ENCODE data around the gene BID.

The BID gene

DNA sequence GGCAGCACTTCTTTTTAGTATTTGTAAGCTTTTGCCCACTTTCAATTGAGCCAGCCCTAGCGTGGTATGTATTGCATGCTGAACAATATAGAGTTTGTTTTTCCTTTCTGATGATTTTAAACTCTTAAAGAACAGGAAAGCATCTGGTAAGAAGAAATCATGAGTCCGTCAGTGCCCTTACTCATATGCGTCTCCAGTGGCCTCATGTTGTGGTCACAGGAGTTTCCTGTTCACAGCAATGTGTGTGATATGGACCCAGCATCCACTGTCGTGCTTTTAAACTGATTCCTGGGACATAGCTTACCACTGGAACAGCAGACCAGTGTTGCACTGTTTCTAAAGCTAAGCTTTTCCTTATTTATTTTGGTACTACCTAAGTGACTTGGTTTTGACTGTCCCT is 40.1 kb downstream of the BID start:
- no peak for DNase-seq (ENCODE audit: low read depth)

DNA sequence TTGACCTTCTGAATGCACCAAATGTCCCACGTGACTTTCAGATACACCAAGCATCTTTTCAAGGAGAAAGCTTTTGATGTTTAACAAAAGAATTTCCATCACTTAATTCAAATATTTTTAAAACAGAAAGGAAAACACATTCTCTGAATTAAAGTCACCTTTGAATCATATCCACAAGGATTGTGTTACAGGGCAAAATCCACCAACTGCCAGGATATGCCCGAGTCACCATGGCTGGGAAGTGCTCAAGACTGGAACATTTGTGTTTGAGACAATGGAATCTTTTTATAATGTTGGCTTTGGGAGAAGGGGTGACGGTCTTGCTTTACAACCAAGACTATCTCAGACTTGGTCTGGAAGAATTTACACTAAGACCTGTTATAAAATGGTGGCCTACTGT is 40.8 kb downstream of the BID start:
- DNase-seq (ENCODE audit: low read depth), result no peak

DNA sequence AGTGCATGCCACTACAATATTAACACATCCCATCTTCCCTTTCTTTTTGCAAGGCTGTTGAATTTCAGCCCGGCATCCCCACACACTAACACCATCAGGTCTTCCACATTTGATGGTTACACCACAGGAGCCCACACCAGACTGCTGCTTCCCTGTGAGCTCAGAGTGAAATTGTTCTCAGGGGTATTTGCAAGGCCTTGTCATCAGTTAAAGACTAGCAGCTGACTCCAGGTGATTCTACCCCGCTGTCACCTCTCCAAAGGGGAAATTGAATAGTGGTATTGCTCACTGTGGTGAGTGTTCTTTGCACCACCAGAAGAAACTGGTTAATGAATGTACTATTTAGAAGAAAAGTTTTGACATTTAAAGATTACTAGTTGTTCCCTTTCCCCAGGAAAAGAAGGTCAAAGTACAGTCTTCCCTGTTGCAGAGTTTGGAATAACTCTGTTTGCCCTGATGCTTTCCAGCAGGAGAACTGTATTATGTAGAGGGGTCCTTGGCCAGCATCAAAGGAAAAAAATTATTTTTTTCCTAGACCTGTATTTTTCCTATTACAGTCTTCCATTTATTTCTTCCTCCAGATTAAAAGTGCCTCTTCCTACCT is 41.9 kb downstream of the BID start:
- DNase-seq (ENCODE audit: low read depth), result no peak

DNA sequence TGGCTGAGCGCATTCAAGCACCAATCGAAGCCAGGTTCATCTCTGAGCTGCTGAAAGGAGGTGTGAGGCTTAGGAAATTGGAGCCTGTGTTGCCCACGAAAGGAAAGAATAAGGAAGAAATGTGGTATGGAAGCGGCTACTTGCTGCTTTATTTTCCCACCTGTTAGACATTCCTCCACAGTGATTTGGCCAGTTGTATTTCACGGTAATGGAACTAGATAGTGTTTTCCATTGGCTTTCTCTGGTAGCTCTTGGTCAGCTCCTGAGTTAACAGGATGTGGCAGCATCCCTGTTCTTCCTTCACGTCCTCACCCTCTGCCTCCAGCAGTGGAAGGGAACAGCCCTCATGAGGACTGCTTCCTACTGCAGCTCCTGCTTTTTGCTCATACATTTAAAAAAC is 44.7 kb downstream of the BID start:
- no peak for DNase-seq (ENCODE audit: low read depth)

DNA sequence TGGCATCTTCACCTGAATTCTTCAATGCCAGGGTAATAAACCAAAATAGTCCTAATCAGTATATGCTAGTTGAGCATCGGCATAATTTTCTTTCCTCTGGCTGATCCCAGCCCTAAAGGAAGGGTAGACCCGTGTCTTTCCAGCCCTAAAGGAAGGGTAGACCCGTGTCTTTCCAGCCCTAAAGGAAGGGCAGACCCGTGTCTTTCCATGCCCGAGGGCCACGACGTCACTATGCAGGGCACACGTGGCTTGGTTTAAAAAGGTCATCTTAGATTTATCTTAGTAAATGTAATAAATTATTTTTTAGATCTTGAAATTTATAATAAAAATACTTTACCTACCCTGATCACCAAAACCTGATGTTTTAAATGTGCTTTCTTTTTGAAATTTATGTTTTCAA is 45.5 kb downstream of the BID start:
- DNase-seq (ENCODE audit: low read depth), result no peak

DNA sequence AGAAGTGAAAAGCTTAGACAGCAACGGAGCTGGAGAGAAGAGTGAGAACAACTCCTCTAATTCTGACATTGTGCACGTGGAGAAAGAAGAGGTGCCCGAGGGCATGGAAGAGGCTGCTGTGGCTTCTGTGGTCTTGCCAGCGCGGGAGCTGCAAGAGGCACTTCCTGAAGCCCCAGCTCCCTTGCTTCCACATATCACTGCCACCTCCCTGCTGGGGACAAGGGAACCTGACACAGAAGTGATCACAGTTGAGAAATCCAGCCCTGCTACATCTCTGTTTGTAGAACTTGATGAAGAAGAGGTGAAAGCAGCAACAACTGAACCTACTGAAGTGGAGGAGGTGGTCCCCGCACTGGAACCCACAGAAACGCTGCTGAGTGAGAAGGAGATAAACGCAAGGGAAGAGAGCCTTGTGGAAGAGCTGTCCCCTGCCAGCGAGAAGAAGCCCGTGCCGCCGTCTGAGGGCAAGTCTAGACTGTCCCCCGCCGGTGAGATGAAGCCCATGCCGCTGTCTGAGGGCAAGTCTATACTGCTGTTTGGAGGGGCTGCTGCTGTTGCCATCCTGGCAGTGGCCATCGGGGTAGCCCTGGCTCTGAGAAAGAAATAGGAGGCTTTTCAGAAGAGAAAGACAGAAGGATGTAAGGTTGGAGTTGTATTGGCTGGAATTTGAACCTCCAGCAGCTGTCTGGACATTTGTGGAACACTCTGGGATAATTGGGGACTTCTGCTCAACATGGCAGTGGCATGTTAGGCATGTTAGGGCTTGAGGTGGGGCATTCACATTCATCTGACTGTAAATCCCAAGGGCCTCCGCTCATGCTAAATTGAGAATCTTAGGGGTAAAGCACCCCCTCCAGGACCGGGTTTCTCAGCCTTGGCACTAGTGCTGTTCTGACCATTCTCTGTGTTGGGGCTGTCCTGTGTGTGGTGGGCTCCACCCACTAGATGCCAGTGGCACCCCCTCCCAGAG is 47.1 kb downstream of the BID start:
- DNase-seq (ENCODE audit: low read depth), result no peak

DNA sequence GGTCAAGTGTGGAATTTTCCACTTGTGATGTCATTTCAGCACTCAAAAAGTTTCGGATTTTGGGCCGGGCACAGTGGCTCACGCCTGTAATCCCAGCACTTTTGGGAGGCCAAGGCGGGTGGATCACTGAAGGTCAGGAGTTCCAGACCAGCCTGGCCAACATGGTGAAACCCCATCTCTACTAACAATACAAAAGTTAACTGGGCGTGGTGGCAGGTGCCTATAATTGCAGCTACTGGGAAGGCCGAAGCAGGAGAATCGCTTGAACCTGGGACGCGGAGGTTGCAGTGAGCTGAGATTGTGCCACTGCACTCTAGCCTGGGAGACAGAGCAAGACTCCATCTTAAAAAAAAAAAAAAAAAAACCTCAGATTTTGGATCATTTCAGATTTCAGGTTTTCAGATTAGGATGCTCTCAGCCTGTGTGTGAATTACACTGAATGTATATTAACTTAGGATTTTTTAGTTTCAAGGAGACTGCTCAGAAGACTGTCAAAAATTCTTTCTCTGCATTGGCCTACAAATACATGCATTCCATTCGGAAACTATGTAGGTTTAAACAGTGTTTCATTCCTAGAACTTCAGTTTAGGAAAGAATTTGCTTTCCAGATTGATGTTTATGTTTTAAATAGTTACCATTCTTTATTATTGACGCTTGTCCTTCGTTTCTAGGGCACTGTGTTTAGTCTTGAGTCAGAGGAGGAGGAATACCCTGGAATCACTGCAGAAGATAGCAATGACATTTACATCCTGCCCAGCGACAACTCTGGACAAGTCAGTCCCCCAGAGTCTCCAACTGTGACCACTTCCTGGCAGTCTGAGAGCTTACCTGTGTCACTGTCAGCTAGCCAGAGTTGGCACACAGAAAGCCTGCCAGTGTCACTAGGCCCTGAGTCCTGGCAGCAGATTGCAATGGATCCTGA is 48.0 kb downstream of the BID start:
- no peak for DNase-seq (ENCODE audit: low read depth)

DNA sequence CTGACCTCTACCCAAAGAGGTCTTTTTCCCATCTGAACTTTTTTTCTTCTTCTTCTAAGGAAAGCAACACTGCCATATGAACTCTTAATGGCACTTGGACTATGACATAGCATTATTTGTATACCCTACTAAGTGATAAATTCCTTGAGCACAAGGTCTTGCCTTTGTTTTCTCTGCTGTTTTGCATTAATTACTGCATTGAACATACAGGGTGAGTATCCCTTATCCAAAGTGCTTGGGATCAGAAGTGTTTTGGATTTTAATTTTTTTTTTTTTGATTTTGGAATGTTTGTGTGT is 48.8 kb downstream of the BID start:
- DNase-seq (ENCODE audit: low read depth), result no peak

DNA sequence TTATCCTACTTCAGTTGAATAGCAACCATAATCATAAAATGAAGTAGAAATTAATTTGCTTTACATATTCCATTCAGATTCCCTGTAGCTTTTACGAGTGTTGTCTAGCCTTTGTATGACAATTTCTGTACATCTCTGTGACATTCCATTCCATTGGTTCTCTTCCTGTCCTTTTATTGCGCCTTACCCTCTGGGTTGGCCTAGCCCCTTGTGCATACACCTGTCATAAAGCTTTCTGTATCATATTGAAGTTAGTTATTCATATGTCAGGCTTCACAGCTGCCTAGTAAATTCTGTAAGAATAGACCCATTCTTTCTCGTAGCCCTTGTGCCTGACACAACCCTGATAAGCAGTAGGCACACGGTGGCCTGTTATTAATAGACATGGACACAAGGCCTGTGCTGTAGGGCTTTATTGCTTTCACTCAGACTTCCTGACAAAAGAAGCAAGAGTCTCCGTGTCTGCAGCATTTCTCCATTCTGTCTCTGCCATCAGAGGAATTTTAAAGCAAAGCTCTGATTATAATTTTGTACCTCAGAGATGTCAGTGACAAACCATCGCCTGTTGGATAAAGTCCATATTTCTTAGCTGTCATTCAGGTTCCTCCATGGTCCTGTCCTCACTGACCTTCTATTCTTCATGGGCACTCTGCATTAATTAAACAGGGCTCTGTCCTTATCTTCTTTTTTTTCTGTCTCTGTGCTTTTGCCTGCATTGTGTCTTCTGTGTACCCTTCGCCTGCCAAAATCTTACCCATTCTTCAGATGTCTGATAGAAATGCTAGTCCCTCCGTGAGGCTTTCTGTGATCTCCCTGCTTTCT is 49.4 kb downstream of the BID start:
- DNase-seq (ENCODE audit: low read depth), result no peak

DNA sequence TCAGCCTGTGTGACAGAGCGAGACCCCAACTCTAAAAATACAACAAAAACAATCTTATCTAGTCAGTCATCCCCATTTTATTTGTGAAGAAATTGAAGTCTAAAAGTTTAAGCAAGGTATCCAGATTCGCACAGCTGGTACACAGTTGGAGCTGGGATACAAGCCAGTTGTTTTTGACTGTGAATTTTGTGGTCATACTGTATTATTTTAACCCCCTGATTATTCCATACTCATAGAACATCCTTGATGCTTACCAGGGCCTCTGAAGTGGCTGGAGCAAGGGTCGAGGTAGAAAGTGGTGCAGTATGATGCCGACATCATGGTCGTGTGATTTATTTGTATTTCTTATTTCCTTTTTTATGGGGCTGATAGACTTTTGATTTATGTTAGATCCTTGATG is 50.0 kb downstream of the BID start:
- DNase-seq (ENCODE audit: low read depth), result no peak

DNA sequence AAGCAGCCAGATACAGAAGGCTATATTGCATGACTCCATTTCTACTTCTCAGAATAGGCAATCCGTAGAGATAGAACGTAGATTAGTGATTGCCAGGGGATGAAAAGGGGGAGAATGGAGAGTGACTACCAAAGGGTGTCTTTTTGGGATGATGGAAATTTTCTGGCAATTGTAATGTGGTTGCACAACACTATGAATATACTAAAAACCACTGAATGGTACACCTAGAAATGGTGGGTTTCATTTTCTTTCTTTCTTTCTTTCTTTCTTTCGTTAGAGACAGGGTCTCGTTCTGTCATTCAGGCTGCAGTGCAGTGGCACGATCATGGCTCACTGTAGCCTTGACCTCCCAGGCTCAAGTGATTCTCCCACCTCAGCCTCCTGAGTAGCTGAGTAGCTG is 54.4 kb downstream of the BID start:
- DNase-seq (ENCODE audit: low read depth), result no peak

DNA sequence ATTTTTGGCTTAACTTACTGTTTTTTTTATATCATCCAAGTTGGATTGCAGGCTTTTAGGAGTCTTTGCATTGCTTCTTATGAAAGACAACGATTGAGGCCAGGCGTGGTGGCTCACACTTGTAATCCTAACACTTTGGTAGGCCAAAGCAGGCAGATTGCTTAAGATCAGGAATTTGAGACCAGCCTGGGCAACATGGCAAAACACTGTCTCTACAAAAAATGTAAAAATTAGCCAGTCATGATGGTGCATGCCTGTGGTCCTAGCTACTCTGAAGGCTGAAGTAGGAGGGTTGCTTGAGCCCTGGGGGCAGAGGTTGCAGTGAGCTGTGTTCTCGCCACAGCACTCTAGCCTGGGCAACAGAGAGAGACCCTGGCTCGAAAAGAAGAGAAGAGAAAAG is 56.6 kb downstream of the BID start:
- no peak for DNase-seq (ENCODE audit: low read depth)

DNA sequence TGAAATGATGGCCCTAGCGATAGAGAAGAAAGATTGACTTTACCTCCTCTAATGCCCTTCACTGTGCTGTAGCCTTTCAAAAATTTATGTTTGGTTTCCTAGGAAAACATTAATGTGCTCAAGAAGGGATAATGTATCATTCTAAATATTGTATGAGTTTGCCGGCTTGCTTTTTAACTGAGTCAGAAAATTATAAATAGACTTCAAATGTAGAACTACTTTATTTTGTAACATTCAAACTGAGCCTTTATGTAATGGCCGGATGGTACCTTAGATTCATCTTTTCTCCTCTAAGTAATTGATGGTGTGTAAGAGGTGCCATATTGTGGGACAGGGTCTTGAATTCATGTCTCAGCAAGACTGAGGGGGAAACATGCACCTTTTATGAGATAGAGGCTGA is 57.7 kb downstream of the BID start:
- no peak for DNase-seq (ENCODE audit: low read depth)

DNA sequence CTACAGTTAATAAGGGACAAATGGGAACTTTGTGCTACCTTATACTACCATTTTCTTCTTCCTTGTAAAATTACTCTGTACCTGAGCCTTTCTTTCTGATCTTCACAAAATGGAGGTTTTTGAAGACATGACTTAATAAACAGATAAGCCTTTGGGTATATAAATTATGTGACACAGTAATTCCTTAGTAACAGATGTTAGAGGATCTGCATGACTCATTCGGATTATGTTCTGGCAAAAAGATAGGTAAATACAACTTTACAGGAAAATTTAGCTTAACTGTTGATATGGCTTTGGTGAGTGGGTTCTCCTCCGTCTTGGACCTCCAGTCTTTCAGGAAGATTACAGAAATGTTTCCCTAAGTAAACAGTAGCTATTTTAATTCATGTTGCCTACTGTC is 61.8 kb downstream of the BID start:
- no peak for DNase-seq (ENCODE audit: low read depth)

DNA sequence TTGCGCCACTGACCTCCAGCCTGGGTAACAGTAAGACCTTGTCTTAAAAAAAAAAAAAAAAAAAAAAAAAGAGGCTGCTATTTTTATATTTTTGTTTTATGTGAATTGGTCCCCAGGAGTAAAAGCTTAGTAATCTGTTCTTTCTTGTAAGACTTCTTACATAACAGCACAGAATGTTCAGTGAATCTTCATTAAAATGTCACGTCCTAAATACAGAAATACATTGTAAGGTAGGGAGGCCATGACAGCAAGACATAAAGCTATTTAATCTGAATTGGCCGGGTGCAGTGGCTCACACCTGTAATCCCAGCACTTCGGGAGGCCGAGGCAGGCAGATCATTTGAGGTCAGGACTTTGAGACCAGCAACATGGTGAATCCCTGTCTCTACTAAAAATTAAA is 64.2 kb downstream of the BID start:
- DNase-seq (ENCODE audit: low read depth), result no peak

DNA sequence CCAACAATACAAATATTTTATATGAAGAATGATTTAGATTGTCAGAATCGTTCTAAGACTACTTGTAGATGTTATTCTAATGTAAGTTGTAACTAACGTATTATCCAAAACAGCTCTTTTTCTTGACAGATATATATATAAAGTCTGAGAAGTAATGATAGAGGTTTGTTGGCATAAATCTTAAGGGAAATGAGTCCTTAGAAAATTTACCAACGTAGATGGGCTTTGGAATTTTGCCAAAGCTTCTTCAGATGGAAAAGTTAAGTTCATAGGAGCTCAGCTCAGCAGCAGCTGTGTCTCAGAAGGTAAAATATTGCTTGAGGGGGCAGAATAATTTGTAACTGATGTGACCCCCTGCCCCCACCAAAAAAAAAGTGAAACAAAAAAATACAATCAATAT is 66.7 kb downstream of the BID start:
- DNase-seq (ENCODE audit: low read depth), result no peak

DNA sequence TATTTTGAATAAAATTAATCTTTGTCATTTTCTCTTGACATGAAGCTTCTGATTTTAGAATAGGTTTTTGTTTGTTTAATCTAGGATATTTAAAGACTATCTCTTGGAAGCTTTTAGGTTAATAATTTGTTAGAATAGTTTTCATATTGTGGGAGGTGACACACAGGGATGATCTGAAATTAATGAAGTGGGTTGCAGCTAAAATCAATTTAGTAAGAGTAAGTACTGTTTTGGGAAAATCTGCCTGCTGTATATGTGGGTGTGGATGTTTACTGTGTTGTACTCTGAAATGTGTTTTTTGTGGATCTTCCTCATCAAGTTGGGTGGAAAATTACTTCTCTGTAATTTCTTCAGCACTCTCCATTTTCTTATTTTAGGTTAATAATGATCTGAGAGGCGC is 67.3 kb downstream of the BID start:
- DNase-seq (ENCODE audit: low read depth), result no peak

DNA sequence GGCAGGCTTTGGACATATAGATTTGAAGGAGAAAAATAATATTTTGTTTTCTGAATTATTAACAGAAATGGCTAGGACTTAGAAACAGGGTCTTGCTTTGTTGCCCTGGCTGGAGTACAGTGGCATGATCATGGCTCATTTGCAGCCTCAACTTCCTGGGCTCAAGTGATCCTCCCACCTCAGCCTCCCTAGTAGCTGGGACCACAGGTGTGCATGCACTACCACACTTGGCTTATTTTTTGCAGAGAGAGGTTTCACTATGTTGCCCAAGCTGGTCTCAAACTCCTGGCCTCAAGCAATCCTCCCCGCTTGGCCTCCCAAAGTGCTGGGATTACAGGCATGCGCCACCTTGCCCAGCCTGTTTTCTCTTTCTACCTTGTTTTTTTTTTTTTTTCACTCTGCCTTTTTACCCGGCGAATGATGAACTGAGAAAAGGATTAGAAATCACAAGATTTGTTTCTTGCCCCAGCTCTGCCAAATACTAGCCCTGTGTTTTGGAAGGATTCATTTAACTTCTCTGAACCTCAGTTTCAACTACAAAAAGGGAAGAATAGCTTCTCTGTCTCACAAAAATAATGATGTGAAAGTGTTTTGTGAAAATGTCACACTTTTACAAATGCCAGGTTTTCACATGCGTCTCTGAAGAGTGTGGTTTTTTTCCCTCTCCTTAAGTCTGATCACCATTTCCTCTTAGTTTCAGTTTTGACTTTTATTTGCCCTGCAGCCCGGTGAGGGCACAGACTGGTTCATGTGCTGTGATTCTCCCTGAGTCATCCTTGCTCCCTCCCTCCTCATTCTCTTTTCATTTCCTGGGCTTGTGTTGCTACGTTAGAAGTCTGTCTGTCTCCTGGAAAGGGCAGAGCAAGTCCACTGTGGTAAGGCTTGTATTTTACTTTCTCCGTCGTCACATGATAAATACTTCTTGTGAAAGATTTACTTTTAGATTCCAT is 68.0 kb downstream of the BID start:
- no peak for DNase-seq (ENCODE audit: low read depth)

DNA sequence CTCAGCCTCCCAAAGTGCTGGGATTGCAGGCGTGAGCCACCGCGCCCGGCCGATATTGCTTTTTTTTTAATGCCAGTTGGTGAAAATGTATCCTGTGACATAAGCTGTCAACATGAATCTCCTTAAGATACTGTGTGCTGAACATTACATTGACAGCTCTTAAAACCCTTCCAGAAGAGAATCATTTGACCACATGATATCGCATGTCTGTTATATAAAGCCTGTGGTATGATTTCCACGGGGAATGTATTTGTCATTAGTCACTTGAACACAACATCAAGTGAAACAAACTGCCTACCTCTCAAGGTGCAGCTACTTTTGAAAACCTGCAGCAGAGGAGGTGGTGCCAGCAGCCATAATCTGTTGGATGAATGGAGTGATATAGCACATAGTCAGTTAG is 68.7 kb downstream of the BID start:
- DNase-seq (ENCODE audit: low read depth), result no peak

DNA sequence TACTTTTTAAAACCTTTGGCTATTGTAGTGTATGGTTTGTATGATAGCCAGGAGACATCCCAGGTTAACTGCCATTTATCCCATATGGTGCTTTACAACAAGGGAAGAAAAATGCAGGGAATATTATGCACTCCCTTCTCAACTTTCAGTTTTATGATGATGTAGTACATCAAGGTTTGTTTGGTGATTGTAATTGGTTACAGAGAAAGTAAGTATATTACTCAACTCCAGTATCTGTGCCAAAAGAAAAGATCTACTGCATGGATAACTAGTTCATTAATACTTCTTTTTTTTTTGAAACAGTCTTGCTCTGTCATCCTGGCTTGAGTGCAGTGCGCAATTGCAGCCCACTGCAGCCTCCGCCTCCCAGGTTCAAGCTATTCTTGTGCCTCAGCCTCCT is 70.5 kb downstream of the BID start:
- no peak for DNase-seq (ENCODE audit: low read depth)

DNA sequence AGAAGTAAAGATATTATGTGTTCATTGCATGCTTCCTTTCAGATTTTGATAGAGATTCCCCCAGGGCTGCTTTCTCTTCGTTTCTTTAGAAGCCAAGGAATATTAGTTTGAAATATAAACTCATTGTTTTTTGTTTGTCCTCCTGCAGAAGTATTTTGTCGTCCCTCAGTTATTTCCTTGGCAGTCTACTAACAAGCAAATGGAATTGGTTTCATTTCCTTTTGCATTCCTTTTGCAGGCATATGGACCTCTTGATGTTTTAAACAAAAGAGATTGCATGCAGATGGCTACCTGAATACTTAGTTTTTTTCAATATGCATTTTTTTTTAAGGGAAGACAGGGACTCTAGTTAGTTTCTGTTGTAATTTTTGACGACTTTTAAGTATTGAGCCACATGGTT is 73.5 kb downstream of the BID start:
- DNase-seq (ENCODE audit: low read depth), result no peak
